Adipocyte (in vitro differentiated cells): ENCODE results near the gene CDH12.
"Not testable (repeated sequence)": the region's sequence is repeated elsewhere in the genome, so short reads cannot be mapped to it uniquely, and the experiment has no call there.

Experiments
- DNase-seq: peaks from one replicate; pipeline ENCODE4 v3.0.0-alpha.2; 2015; ENCODE audit warnings: low read depth
- H3K27me3 ChIP-seq: replicated peaks from 2 replicates; pipeline ENCODE4 v1.7.0; 2013; ENCODE audit warnings: mild to moderate bottlenecking, low read length, moderate library complexity; ENCODE audit not compliant: control insufficient read depth, insufficient read depth
- H3K36me3 ChIP-seq: 2 replicates; pipeline ENCODE4 v1.7.0; 2013; ENCODE audit warnings: low read length, mild to moderate bottlenecking, moderate library complexity; ENCODE audit not compliant: control insufficient read depth, insufficient read depth, severe bottlenecking
- H3K4me1 ChIP-seq: 2 replicates; pipeline ENCODE4 v1.7.0; 2013; ENCODE audit warnings: mild to moderate bottlenecking, low read length, moderate library complexity; ENCODE audit not compliant: control insufficient read depth, insufficient read depth
- H3K4me3 ChIP-seq: 2 replicates; pipeline ENCODE4 v1.7.0; 2013; ENCODE audit warnings: mild to moderate bottlenecking, low read length, moderate library complexity
- H3K9ac ChIP-seq: 2 replicates; pipeline ENCODE4 v1.7.0; 2013; ENCODE audit warnings: mild to moderate bottlenecking, low read length, moderate library complexity
- H3K9me3 ChIP-seq: 2 replicates; pipeline ENCODE4 v1.7.0; 2013; ENCODE audit warnings: mild to moderate bottlenecking, low read length, moderate library complexity; ENCODE audit not compliant: control insufficient read depth

Gene CDH12

DNA sequence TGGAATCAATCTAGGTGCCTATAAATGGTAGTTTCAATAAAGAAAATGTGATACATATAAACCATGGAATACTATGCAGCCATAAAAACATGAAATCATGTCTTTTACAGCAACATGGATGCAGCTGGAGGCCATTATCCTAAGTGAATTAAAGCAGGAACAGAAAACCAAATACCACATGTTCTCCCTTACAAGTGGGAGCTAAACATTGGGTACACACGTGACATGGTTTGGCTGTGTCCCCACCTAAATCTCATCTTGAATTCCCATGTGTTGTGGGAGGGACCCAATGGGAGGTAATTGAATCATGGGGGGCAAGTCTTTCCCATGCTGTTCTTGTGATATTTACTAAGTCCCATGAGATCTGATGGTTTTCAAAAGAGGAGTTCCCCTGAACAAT lies 78.9 kb downstream of the CDH12 start:
- not testable (repeated sequence) for DNase-seq, H3K4me1 ChIP-seq, H3K36me3 ChIP-seq, H3K9ac ChIP-seq, H3K4me3 ChIP-seq, H3K27me3 ChIP-seq, H3K9me3 ChIP-seq

DNA sequence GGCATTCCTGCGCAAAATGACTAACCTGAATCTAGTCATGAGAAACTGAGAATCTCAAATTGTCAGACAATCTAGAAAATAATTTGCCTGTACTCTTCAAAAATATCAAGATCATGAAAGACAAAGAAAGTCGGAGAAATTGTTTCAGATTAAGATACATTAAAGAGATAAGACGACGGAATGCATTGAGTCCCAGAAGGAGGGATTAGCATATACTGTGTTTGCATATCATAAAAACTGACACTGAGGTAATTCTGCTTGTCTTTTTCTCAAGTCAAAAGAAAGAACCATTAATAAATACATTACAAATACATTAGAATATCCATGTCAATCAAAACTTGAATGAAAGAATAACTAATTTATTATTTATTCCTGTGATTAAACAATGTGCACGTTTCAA lies 88.4 kb downstream of the CDH12 start:
- DNase-seq, result no peak
- Histone ChIP-seq H3K9ac (no peak overlapping the region), H3K27me3 (no peaks in the 10 kb centered on the region), H3K4me3 (no peak overlapping the region), H3K9me3 (no peaks in the 10 kb centered on the region), H3K4me1 (no peaks in the 10 kb centered on the region), H3K36me3 (no peaks in the 10 kb centered on the region)

DNA sequence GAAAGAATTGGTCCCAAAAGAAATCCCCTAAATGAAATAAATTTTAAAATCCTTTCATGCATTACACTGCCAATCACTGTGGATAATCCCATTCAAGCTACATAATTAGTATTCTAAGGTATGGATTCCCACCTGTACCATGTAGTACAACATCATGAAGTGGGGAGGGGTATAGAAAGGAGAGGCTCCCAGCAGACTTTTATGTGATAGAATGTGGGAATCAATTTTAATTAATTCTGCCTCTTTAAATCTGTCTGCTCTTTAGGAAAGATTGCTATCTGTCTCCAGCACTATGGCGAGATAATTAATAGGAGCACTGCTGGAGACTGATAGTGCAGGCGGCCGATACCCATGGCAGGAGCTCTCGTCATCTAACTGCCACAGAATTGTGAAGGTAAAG lies 95.4 kb downstream of the CDH12 start:
- no peaks in the 10 kb centered on the region for H3K36me3 ChIP-seq
- H3K4me3 ChIP-seq, result no peak overlapping the region
- H3K4me1 ChIP-seq, result no peaks in the 10 kb centered on the region
- no peak for DNase-seq
- no peak overlapping the region for H3K9ac ChIP-seq
- H3K27me3 ChIP-seq, result no peaks in the 10 kb centered on the region
- H3K9me3 ChIP-seq, result no peaks in the 10 kb centered on the region

DNA sequence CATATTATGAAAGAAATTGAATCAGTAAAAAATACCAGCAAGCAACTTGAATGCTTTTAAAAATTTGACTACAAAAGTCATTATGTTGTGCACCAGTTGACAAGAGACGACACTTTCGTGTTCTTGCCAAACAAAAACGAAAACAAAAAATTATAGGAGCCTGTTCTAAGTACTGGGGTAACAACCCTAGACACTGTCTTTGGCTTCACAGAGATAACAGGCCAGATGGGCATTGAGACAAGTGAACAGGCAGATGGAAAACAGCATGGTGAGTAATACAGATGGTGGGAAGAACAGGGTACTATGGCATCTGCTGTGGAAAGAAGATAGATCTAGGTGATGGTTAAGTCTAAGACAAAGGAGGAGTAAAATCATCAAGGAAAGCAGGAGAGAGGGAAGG lies 99.0 kb downstream of the CDH12 start:
- H3K27me3 ChIP-seq, result no peaks in the 10 kb centered on the region
- H3K4me3 ChIP-seq, result no peak overlapping the region
- no peak for DNase-seq
- H3K9me3 ChIP-seq, result no peaks in the 10 kb centered on the region
- no peaks in the 10 kb centered on the region for H3K4me1 ChIP-seq
- H3K36me3 ChIP-seq, result no peaks in the 10 kb centered on the region
- no peak overlapping the region for H3K9ac ChIP-seq

DNA sequence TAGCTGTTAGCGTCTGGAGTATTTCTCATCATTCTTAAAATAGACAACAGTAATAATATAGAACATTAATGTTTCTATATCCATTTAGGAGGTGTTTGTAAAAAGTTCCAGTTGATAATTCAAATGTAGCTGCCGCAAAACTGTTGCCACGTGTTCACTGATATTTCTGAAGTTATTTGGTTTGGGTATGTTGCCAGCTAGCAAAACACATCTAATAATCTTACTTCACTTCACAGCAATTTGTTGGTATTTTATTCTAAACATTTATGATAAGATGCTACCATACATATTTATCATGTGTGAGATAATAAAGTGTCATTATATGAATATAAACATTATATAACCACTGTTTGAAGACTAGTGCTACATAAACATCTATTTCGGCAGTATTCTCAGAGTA lies 101.6 kb downstream of the CDH12 start:
- H3K9ac ChIP-seq, result no peak overlapping the region
- no peaks in the 10 kb centered on the region for H3K4me1 ChIP-seq
- H3K4me3 ChIP-seq, result no peak overlapping the region
- DNase-seq, result no peak
- no peaks in the 10 kb centered on the region for H3K27me3 ChIP-seq
- no peaks in the 10 kb centered on the region for H3K36me3 ChIP-seq
- no peaks in the 10 kb centered on the region for H3K9me3 ChIP-seq

DNA sequence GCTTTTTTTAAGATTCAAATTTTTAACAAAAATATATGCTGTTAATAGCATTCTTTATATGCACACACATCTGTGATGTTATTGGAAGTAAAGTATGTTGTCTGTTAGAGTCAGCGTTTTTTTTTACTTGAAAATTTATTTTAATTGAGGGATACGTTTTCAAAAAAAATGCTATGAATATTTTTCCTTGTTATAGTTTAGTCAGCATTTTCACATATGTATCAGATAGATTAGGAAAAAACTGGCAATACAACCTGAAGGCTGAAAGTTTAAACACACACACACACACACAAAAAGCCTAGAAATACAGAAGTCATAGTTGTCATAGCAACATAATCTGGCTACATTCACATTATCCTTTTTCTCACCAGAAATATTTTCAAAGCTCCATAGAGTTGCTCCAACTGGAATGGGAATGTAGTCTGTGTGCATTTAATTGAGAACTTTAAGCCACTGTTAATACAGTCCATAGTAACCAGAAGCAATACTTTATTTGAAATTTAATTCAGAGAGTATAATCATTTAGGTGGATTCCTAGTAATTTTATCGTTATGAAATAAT lies 116.6 kb downstream of the CDH12 start:
- Histone ChIP-seq H3K36me3 (no peaks in the 10 kb centered on the region), H3K4me1 (no peaks in the 10 kb centered on the region), H3K9ac (no peak overlapping the region)

DNA sequence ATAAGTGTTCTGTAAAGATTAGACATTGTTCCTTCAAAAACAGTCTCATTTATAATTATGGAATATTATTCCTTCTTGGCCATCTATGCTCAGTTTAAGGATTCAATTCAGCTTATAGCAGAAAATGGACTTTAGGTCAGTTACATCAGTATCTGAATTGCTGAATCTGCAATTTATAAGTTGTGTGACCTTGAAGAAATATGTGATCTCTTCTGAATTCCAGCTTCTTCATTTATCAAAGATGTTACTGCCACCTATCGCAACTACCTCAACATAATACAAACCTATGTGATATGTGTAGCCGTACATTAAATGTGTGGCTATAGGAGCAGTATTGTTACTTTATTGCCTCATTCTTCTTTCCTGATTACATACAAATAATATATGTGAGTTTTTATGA lies 118.2 kb downstream of the CDH12 start:
- H3K9ac ChIP-seq, result no peak overlapping the region
- H3K9me3 ChIP-seq, result no peaks in the 10 kb centered on the region
- no peaks in the 10 kb centered on the region for H3K36me3 ChIP-seq

More for the DNA sequence above, 116.6 kb downstream of the CDH12 start:
- H3K4me3 ChIP-seq, result no peak overlapping the region
- no peak for DNase-seq
- no peaks in the 10 kb centered on the region for H3K27me3 ChIP-seq
- no peaks in the 10 kb centered on the region for H3K9me3 ChIP-seq

DNA sequence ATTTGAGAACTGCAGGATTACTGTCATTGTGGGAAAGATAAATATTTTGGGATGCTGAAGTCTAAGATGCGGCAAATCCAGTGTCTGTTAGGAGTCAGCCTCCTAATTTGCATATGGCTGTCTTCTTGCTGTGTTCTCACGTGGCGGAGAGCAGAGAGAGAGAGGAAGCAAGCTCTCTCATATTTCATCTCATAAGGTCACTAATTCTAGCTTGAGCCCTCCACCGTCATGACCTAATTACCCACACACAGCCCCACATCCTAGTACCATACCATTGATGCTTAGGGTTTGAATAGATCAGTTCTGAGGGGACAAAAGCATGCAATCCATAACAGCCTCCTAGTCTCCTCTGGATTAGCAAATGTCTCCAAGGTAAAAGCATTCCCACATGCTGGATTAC lies 124.5 kb downstream of the CDH12 start:
- no peak for DNase-seq

More for the DNA sequence above, 118.2 kb downstream of the CDH12 start:
- H3K4me1 ChIP-seq, result no peaks in the 10 kb centered on the region
- H3K4me3 ChIP-seq, result no peak overlapping the region
- H3K27me3 ChIP-seq, result no peaks in the 10 kb centered on the region
- no peak for DNase-seq

DNA sequence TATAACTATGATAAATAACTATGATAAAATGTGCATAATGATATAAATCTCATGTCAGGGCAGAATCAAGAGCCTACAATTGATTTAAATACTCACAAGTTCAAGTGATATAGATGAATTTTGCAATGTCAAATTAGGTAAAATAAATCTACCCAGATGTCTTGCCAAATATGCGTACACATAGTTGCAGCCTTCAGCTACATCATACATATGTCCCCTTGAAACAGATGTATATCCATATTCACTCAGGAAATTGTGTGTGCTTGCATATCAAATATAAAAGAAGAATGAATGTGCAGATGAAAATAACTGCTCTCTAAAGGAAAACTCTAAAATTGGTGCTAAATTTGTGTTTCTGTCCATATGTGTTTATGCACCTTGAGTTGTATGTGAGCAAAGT lies 130.7 kb downstream of the CDH12 start:
- Histone ChIP-seq H3K4me1 (no peaks in the 10 kb centered on the region), H3K9me3 (peaks cover 62% of the 10 kb centered on the region), H3K4me3 (no peak overlapping the region), H3K9ac (no peak overlapping the region), H3K27me3 (no peaks in the 10 kb centered on the region), H3K36me3 (no peaks in the 10 kb centered on the region)
- no peak for DNase-seq

More for the DNA sequence above, 124.5 kb downstream of the CDH12 start:
- H3K9me3 ChIP-seq, result peaks cover 14% of the 10 kb centered on the region
- H3K36me3 ChIP-seq, result no peaks in the 10 kb centered on the region
- H3K4me1 ChIP-seq, result no peaks in the 10 kb centered on the region
- no peaks in the 10 kb centered on the region for H3K27me3 ChIP-seq
- no peak overlapping the region for H3K4me3 ChIP-seq
- H3K9ac ChIP-seq, result no peak overlapping the region

DNA sequence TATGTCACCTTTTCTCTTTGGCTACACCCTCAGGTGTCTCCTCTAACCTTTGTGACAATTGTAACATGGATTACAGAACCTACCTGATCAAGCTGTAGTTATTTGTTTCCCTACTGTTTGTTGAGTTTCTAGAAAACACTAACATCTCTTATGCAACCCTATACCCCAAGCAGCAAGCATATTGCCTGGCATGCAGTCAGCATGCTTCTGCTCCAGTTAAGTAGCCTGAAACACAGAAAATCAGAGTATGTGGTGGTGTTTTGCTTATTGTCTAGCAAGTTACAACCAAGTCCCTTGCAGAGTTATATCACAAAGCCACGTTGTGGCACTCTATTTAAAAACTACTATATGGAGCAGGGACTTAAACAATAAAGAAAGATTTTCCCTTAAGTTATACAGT lies 131.1 kb downstream of the CDH12 start:
- Histone ChIP-seq H3K4me1 (no peaks in the 10 kb centered on the region), H3K4me3 (no peak overlapping the region), H3K9ac (no peak overlapping the region), H3K27me3 (no peaks in the 10 kb centered on the region), H3K36me3 (no peaks in the 10 kb centered on the region), H3K9me3 (peaks cover 62% of the 10 kb centered on the region)
- DNase-seq, result no peak

DNA sequence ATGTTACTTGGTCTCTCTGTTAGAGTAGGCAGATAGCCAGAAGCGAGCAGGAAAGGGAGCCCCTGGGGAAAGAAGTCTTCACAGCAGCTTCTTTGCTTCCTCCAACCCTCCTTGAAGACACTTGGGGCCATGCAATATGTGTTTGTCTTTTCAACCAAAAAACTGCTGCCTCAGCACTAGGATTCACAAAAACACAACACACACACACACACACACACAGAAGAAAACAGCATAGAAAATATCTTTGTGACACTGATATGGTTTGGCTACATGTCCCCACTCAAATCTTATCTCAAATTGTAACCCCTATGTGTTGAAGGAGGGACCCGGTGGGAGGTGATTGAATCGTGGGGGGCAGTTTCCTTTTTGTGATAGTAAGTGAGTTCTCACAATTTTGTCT lies 133.3 kb downstream of the CDH12 start:
- Histone ChIP-seq H3K36me3 (no peaks in the 10 kb centered on the region), H3K4me1 (no peaks in the 10 kb centered on the region), H3K4me3 (no peak overlapping the region), H3K27me3 (no peaks in the 10 kb centered on the region), H3K9ac (no peak overlapping the region), H3K9me3 (peaks cover 51% of the 10 kb centered on the region)
- no peak for DNase-seq

DNA sequence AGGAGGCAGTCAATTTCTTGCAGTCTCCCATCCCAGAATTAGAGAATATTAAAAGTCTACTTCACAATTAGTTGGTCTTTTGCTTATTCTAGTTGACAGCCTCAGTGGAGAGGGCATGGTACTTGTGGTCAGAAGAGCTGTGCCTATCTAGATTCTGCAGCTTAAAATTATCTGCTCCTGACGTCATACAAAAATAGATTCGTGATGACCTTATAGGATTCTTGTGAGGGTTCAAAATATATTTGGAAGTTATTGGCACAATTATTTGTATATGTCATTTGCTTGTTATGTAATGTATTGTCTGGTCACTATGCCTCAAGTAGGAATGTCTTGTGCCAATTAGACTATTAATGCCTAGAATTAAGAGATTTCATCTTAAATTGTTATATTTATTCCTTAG lies 142.5 kb downstream of the CDH12 start:
- Histone ChIP-seq H3K4me1 (no peaks in the 10 kb centered on the region), H3K36me3 (no peaks in the 10 kb centered on the region), H3K9me3 (no peaks in the 10 kb centered on the region), H3K9ac (no peak overlapping the region), H3K27me3 (no peaks in the 10 kb centered on the region), H3K4me3 (no peak overlapping the region)
- DNase-seq, result no peak
